ENCODE data around the gene AKR1B15. TPM values are rescaled to one million over a fixed set of nuclear protein-coding genes. Genes with fewer than 3 reads are reported as not detected.
"Not testable (repeated sequence)": the region's sequence is repeated elsewhere in the genome, so short reads cannot be mapped to it uniquely, and the experiment has no call there.

The AKR1B15 gene
- total and polyA plus RNA-seq, 3 donors from 2014 or later = 0.80 to 2.1 (median 1.9) TPM

DNA sequence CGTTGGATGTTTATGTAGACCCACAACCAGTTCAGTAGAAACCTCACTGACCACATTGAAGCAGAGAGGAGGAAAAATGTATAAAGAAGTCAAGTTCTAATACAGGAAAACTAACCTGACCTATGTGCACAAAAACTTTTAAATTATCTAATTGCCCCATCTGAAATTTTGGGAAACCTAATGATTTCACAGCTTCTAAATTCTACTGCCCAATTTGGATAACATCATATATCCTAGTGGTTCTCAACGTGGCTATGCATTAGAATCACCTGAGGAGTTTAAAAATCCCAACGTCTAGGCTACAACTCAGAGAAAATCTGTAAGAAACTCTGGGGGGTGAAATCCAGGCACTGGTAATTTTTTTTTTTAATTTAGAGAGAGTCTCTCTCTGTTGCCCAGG, 14.3 kb upstream of the AKR1B15 start:
- DNase-seq = no peak
- H3K36me3 ChIP-seq (ENCODE audit: low read depth, missing control alignments) = no peaks in the 10 kb centered on the region
- 88 to 91% methylated on average over 3 of the region's 3 CpGs for WGBS, 2 donors
- H3K9me3 ChIP-seq = no peaks in the 10 kb centered on the region
- H3K27ac ChIP-seq = peak overlapping the region in 1 of 2 donors; percentile 68
- H3K27me3 ChIP-seq = no peaks in the 10 kb centered on the region
- intact Hi-C loops (cut with DNase I; ENCODE audit: low total_unique reads) = no loop called here
- TF ChIP-seq POLR2A (IDR thresholded peaks at IDR 0.05) = no peak
- TF ChIP-seq, protein P1, sequence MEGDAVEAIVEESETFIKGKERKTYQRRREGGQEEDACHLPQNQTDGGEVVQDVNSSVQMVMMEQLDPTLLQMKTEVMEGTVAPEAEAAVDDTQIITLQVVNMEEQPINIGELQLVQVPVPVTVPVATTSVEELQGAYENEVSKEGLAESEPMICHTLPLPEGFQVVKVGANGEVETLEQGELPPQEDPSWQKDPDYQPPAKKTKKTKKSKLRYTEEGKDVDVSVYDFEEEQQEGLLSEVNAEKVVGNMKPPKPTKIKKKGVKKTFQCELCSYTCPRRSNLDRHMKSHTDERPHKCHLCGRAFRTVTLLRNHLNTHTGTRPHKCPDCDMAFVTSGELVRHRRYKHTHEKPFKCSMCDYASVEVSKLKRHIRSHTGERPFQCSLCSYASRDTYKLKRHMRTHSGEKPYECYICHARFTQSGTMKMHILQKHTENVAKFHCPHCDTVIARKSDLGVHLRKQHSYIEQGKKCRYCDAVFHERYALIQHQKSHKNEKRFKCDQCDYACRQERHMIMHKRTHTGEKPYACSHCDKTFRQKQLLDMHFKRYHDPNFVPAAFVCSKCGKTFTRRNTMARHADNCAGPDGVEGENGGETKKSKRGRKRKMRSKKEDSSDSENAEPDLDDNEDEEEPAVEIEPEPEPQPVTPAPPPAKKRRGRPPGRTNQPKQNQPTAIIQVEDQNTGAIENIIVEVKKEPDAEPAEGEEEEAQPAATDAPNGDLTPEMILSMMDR (IDR thresholded peaks at IDR 0.05) = no peak
- H3K4me3 ChIP-seq = no peak overlapping the region
- H3K4me1 ChIP-seq = peaks cover 3% of the 10 kb centered on the region

DNA sequence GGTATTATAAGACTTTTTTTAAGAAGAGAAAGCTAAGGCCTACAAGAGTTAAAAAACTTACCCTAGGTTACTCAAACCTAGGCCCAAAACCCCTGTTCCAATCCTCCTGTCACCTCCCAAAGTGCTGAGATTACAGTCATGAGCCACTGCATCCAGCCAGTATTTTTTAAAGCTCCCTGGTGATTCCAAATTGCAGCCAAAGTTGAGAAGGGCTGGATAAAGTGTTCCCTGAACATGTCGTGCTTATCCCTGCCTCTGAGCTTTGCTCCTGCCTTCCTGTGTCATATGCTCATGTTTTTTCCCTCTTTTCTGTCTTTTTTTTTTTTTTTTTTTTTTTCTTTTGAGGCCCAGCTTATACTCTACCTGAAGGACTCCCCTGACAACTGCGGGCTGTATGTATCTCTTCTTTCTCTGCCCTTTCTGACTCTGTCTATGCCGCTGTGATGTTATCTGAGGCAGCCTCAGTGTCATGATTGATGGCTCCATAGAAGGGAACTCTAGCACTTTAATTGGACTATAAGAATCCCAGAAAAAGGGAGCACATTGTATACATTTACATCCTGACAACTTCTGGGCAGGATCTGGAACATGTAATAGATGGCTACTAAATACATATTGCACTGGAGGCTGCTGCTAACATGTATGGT, 13.5 kb upstream of the AKR1B15 start:
- H3K9me3 ChIP-seq = no peaks in the 10 kb centered on the region
- H3K4me3 ChIP-seq = no peak overlapping the region
- intact Hi-C loops (cut with DNase I; ENCODE audit: low total_unique reads) = no loop called here
- H3K27ac ChIP-seq = peak overlapping the region in 1 of 2 donors; percentile 68
- no peaks in the 10 kb centered on the region for H3K27me3 ChIP-seq
- H3K4me1 ChIP-seq = peaks cover 3% of the 10 kb centered on the region
- WGBS, 2 donors = 45 to 56% methylated on average over 3 of the region's 3 CpGs
- no peak for TF ChIP-seq POLR2A (IDR thresholded peaks at IDR 0.05)
- TF ChIP-seq, protein P1 (IDR thresholded peaks at IDR 0.05) = no peak
- H3K36me3 ChIP-seq (ENCODE audit: low read depth, missing control alignments) = no peaks in the 10 kb centered on the region
- peak; percentile 43 for DNase-seq

DNA sequence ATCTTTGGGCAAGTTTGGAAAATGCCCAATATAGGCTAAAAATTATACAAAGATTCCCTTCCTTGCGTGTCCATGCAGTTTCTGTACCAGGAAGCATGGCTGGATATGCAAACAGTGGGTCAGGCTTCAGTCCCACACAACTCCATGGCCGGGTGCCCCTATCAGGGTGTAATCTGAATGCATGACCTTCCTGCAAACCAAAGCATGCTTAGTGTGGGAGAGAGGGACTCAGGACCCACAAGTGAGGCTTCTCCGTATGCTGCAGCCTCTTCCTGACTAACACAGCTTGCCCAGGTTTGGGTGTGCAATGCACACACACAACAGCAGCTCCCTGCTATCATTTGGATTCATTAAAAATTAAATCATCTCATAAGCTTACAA, 13.0 kb upstream of the AKR1B15 start:
- no peak for DNase-seq
- Histone ChIP-seq H3K36me3 (ENCODE audit: low read depth, missing control alignments) (no peaks in the 10 kb centered on the region), H3K4me3 (no peak overlapping the region), H3K27ac (peak overlapping the region in 1 of 2 donors; percentile 61), H3K27me3 (no peaks in the 10 kb centered on the region), H3K9me3 (no peaks in the 10 kb centered on the region), H3K4me1 (peaks cover 3% of the 10 kb centered on the region)
- intact Hi-C loops (cut with DNase I; ENCODE audit: low total_unique reads) = no loop called here
- 58 to 69% methylated on average over 3 of the region's 3 CpGs for WGBS, 2 donors
- TF ChIP-seq, protein P1 (IDR thresholded peaks at IDR 0.05) = no peak
- TF ChIP-seq POLR2A (IDR thresholded peaks at IDR 0.05) = no peak

DNA sequence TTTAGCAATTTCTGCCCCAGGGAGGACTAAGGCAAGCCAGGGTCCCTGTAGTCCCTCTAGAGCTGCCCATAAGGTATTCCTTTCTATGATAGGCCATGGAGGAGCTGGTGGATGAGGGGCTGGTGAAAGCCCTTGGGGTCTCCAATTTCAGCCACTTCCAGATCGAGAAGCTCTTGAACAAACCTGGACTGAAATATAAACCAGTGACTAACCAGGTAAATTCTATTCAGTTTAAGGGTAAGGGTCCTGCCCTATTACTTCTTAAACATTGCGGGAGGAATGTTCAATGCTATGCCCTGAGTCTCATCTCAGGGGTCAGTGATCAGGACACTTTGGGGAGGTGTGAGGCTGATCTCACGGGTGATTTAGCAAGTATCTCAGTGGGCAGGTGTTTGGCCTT, 12.4 kb upstream of the AKR1B15 start:
- 86 to 87% methylated on average over 3 of the region's 3 CpGs for WGBS, 2 donors
- intact Hi-C loops (cut with DNase I; ENCODE audit: low total_unique reads); H3K4me1 ChIP-seq: not testable (repeated sequence)

DNA sequence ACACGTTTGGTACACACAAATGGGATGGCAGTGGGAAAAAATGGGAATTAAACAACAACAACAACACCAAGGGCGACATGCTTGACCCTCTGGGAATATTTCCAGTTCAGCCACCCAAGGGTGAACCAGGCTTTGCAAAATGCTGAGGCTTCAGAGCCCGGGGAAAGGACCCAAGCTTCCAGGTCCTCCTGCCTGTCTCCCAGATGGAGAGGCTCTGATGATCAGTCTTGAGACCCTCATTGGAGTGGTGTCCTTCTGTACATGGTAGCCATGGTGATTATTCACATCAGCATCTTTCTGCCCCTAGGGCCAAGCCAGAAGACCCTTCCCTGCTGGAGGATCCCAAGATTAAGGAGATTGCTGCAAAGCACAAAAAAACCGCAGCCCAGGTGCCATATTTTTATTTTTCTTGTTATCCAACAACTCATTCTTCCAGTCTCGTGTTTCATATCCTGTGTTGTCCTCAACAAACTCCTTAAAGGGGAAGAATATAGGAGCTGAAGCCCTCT, 11.6 kb upstream of the AKR1B15 start:
- DNase-seq; intact Hi-C loops (cut with DNase I; ENCODE audit: low total_unique reads); H3K4me1 ChIP-seq; H3K27me3 ChIP-seq; H3K36me3 ChIP-seq (ENCODE audit: low read depth, missing control alignments); H3K4me3 ChIP-seq; H3K27ac ChIP-seq; H3K9me3 ChIP-seq: not testable (repeated sequence)
- 85 to 92% methylated on average over 5 of the region's 5 CpGs for WGBS, 2 donors

More for the DNA sequence above, 12.4 kb upstream of the AKR1B15 start:
- H3K27ac ChIP-seq; H3K27me3 ChIP-seq; DNase-seq; H3K36me3 ChIP-seq (ENCODE audit: low read depth, missing control alignments); H3K4me3 ChIP-seq; H3K9me3 ChIP-seq: not testable (repeated sequence)

Data from testis (tissue), 3 donors.